ENCODE data around the gene NIPBL.
"Not testable (repeated sequence)": the region's sequence is repeated elsewhere in the genome, so short reads cannot be mapped to it uniquely, and the experiment has no call there.

The NIPBL gene

DNA sequence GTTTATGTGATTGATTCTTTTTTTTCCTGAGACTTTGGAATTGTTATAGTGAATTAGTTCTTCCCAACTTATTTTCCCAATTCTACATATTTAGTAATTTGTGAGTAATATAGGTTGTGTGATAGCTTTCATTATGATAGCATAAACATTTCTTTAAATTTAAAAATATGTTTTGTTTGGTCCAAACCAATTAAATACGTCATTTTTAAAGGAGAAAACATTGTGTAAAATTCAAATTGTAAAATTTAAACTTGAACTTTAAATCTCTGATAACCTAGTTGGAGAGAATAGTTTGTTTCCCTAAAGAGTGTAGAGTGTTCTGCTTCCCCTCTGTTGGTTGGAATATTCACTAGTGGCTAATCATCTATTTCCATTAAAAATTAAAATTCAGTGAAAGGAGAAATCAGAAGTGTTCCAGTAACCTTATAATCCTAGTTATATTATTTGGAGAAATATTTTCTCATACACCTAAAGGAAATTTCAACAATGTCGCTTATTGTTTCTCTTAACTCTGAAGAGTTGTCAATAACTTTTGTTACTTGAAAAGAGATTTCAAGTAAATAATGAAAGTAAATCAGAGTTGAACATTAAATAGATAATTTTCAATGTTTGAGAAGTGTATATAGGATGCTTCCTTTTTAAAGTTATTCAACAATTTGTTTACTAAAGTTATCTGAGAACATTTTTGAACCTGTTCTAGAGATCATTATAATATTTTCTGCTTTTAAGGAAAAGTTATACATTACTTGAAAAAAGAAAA, 2.9 kb downstream of the NIPBL start:
- DNase-seq, result no peak

DNA sequence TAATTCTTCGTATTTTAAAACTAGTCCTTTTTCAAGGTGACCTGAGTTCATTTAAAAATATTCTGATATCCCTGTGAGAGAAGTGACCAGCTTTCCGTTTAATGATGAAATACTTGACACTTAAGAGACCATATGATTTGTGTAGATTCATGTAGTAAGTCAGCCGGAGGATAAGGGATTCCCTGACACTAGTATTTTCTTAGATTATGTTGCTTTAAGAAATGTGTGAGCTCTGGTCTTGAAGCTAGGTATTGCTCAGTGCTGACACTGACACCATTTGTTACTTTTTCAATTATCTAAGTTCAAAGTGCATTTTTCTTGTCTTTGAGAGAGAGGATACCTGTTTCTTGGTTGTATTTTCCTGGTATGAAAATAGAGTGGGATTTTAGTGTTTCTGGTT, 4.2 kb downstream of the NIPBL start:
- no peak for DNase-seq

DNA sequence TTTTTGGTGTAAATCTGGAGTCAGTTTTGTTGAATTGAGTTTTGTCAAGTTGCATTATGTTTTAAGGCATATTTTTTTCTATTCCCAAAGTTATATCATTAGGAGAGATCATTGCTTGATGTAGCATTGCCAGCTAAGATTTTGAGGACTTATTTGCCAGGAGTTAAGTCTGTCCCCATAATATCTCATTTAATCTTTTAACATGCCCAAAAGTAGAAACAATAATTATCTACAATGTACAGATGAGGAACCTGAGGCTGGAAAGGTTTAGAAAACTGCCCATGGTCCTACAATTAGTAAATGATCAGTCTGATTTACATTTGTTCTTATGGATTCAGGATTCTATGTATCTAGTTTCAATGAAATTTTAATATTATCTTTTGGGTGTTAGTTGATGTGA, 4.7 kb downstream of the NIPBL start:
- DNase-seq, result no peak

GRCh38 chr5:36881807-36882206, 5.2 kb downstream of the NIPBL start:
- no peak for DNase-seq

GRCh38 chr5:36882250-36882649, 5.7 kb downstream of the NIPBL start:
- no peak for DNase-seq

- no peak for DNase-seq
Measured at GRCh38 chr5:36883894-36884462, 7.4 kb downstream of the NIPBL start.

GRCh38 chr5:36885149-36885548, 8.6 kb downstream of the NIPBL start:
- no peak for DNase-seq

GRCh38 chr5:36885566-36886485, 9.3 kb downstream of the NIPBL start:
- no peak for DNase-seq

GRCh38 chr5:36886791-36887190, 10.2 kb downstream of the NIPBL start:
- no peak for DNase-seq

- DNase-seq, result no peak
Measured at GRCh38 chr5:36887532-36887931, 11.0 kb downstream of the NIPBL start.

- no peak for DNase-seq
Measured at GRCh38 chr5:36888303-36888702, 11.7 kb downstream of the NIPBL start.

GRCh38 chr5:36889264-36889663, 12.7 kb downstream of the NIPBL start:
- DNase-seq, result no peak

- DNase-seq, result no peak
Measured at GRCh38 chr5:36891266-36891665, 14.7 kb downstream of the NIPBL start.

DNA sequence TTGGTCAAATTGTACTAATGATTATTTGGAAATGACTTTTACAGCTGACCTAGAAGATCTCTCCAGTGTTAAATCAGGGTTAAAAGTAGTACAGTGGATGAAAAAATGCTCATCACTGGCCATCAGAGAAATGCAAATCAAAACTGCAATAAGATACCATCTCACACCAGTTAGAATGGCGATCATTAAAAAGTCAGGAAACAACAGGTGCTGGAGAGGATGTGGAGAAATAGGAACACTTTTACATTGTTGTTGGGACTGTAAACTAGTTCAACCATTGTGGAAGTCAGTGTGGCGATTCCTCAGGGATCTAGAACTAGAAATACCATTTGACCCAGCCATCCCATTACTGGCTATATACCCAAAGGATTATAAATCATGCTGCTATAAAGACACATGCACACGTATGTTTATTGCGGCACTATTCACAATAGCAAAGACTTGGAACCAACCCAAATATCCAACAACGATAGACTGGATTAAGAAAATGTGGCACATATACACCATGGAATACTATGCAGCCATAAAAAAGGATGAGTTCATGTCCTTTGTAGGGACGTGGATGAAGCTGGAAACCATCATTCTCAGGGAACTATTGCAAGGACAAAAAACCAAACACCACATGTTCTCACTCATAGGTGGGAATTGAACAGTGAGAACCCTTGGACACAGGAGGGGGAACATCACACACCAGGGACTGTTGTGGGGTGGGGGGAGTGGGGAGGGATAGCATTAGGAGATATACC, 15.7 kb downstream of the NIPBL start:
- DNase-seq, result not testable (repeated sequence)

GRCh38 chr5:36894954-36895353, 18.4 kb downstream of the NIPBL start:
- DNase-seq, result no peak

GRCh38 chr5:36896476-36896875, 19.9 kb downstream of the NIPBL start:
- no peak for DNase-seq

DNA sequence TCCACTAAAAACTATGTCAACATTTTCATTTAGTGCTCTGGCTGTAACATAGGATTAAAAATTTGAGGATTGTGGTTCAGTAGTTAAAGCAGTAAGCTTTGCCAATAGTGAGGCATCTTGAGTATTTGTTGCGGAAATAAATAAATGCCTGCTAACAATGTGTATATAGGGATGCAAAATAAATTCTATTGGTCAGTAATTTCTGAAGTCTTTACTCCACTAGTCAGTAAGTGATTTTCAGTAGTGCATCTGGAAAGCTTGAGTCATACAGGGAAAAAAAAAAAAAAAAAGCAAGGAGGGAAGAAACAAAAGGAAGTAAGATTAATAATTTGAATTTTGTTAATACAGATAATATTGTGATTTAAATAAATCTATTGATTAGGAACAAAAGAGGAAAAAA, 21.0 kb downstream of the NIPBL start:
- no peak for DNase-seq

- DNase-seq, result no peak
Measured at GRCh38 chr5:36899860-36900259, 23.3 kb downstream of the NIPBL start.

- no peak for DNase-seq
Measured at GRCh38 chr5:36900283-36900682, 23.7 kb downstream of the NIPBL start.

- DNase-seq, result not testable (repeated sequence)
Measured at GRCh38 chr5:36901077-36901476, 24.5 kb downstream of the NIPBL start.

GRCh38 chr5:36901856-36902255, 25.3 kb downstream of the NIPBL start:
- no peak for DNase-seq

DNA sequence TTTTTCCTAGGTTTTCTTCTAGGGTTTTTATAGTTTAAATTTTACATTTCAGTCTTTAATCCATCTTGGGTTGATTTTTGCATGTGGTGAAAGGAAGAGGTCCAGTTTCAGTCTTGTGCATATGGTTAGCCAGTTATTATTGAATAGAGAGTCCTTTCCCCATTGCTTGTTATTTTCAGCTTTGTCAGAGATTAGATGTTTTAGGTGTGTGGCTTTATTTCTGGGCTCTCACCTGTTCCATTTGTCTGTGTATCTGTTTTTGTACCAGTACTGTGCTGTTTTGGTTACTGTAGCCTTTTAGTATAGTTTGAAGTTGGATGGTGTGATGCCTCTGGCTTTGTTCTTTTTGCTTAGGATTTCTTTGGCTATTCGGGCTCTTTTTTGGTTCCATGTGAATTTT, 25.8 kb downstream of the NIPBL start:
- no peak for DNase-seq

DNA sequence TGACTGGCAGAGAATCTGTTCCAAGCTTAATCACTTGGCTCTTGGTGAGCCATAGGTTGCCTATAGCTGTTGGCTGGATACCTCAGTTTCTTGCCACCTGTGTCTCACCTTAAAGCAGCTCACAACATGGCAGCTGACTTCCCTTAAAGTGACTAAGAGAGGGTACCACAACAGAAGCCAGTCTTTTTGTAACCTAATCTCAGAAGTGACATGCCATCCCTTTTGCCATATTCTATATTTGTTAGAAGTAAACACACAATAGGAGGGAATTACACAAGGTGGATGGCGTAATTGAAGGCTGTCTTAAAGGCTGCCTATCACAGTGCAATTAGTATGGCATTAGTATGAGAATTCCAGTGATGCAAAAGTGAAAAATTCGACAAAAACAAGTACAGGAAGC, 28.1 kb downstream of the NIPBL start:
- DNase-seq, result no peak
